Measurements from ENCODE around the gene GTSE1.

- TF ChIP-seq EZH2 (IDR thresholded peaks at IDR 0.05; ENCODE audit: insufficient read depth, poor library complexity, severe bottlenecking) (no peak), EZH2phosphoT487 (IDR thresholded peaks at IDR 0.05; ENCODE audit: insufficient read depth, low read depth) (no peak)
Observed at GRCh38 chr22:46361826-46362202, 65.1 kb downstream of the GTSE1 start.
